ENCODE data around the gene BCL2L2. TPM values are rescaled to one million over a fixed set of nuclear protein-coding genes. Genes with fewer than 3 reads are reported as not detected.

BCL2L2 gene
- total and polyA plus RNA-seq, 2 donors (not counting 1 experiment from before 2014, with no cell fraction given) = 5.4 to 17.8 TPM

DNA sequence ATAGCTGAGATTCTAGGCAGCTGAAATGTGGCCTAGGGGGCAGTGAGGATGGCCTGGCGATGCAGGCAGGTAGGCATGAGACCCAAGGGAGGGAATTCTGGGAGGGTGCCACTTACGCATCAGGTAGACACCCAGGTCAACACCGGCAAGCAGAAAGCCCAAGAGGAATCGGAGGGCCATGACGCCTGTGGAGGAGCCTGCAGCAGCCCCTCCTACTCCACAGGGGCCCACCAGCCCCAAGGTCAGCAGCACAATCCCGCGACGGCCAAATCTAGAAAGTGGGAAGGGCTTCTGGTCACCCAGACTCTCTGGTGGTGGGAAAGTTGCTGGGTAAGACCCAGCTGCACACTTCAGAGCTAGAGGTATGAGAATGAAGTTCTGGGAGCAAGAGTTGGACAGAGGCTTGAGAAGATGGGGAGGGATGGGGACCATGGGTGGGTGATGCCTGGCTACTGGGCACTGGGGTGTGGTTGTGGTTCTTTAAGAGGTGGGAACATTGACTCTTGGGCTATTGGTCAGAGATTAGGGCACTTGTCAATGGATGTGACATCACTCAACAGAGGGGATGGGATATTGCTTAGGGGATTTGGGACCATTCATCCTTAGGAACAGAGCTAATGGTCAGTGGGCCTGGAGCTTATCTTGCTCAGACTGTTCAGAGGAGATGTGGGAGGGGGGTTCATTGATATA lies 42.7 kb downstream of the BCL2L2 start:
- ChIA-PET CTCF (no interaction called here), POLR2A (no interaction called here)
- Mint-ChIP-seq H3K4me1 (peaks cover 14% of the 10 kb centered on the region), H3K4me3 (no peak overlapping the region), H3K27me3 (peaks cover 44% of the 10 kb centered on the region), H3K27ac (no peak overlapping the region), H3K9me3 (ENCODE audit: insufficient read depth) (no peaks in the 10 kb centered on the region)
- no peaks in the 10 kb centered on the region for H3K79me2 ChIP-seq (ENCODE audit: control insufficient read depth, insufficient read depth, low read length)
- no peak for TF ChIP-seq EZH2 (IDR thresholded peaks at IDR 0.05; ENCODE audit: borderline replicate concordance, insufficient read depth, low read depth, low read length, poor library complexity, severe bottlenecking)
- TF ChIP-seq, protein P1, sequence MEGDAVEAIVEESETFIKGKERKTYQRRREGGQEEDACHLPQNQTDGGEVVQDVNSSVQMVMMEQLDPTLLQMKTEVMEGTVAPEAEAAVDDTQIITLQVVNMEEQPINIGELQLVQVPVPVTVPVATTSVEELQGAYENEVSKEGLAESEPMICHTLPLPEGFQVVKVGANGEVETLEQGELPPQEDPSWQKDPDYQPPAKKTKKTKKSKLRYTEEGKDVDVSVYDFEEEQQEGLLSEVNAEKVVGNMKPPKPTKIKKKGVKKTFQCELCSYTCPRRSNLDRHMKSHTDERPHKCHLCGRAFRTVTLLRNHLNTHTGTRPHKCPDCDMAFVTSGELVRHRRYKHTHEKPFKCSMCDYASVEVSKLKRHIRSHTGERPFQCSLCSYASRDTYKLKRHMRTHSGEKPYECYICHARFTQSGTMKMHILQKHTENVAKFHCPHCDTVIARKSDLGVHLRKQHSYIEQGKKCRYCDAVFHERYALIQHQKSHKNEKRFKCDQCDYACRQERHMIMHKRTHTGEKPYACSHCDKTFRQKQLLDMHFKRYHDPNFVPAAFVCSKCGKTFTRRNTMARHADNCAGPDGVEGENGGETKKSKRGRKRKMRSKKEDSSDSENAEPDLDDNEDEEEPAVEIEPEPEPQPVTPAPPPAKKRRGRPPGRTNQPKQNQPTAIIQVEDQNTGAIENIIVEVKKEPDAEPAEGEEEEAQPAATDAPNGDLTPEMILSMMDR (IDR thresholded peaks at IDR 0.05) = no peak
- peaks cover 11 to 15% of the 10 kb centered on the region in 2 donors for H3K4me1 ChIP-seq (ENCODE audit: control insufficient read depth in 2 of 2, insufficient read depth in 2 of 2, low read length in 2 of 2)
- no peak overlapping the region for H2AFZ ChIP-seq (ENCODE audit: insufficient read depth, low read depth, low read length, poor library complexity, severe bottlenecking)
- H3K4me3 ChIP-seq (ENCODE audit: control extremely low read depth in 1 of 5, extremely low read depth in 1 of 5, insufficient read depth in 1 of 5, low read depth in 2 of 5, low read length in 4 of 5) = no peak overlapping the region
- WGBS (ENCODE audit: insufficient coverage) = 98% methylated on average over 8 of the region's 8 CpGs
- no peak overlapping the region for H3K27ac ChIP-seq (ENCODE audit: low read length in 2 of 2)
- no peak overlapping the region for H3K4me2 ChIP-seq (replicated peaks; ENCODE audit: low read depth, low read length, poor library complexity, severe bottlenecking)
- peaks cover 0 to 4% (median 3%) of the 10 kb centered on the region in 3 donors for H3K9me3 ChIP-seq (ENCODE audit: control extremely low read depth in 1 of 3, control insufficient read depth in 2 of 3, insufficient read depth in 1 of 3, low read length in 2 of 3)
- ATAC-seq (ENCODE audit: low read depth) (no peak), DNase-seq (no peak)
- H4K20me1 ChIP-seq (ENCODE audit: control insufficient read depth, insufficient read depth, low read length, poor library complexity, severe bottlenecking) = no peaks in the 10 kb centered on the region
- intact Hi-C loops (cut with micrococcal nuclease) = no loop called here
- H3K36me3 ChIP-seq (replicated peaks in 1 of 2; ENCODE audit: control extremely low read depth in 1 of 2, control insufficient read depth in 1 of 2, extremely low read depth in 1 of 2, insufficient read depth in 2 of 2, low read length in 1 of 2) = no peaks in the 10 kb centered on the region
- no peak overlapping the region for H3K9ac ChIP-seq (ENCODE audit: low read length)
- H3K27me3 ChIP-seq (replicated peaks in 1 of 4; ENCODE audit: control extremely low read depth in 1 of 4, control insufficient read depth in 3 of 4, insufficient read depth in 4 of 4, low read length in 3 of 4) = peaks cover 0 to 44% (median 25%) of the 10 kb centered on the region in 4 experiments

Data from B cell (primary cell).